GM21367 (cell line): ENCODE measurements around the gene RCAN2.

Experiments used
- ATAC-seq: cut with Tn5 transposase; IDR thresholded peaks from one replicate; pipeline ENCODE4 v1.9.1; 2021; ENCODE audit not compliant: unreplicated experiment

The RCAN2 gene

GRCh38 chr6:46296586-46296985 lies 194.7 kb downstream of the RCAN2 start:
- no peak for ATAC-seq

- peak; percentile 78 for ATAC-seq
Measured at GRCh38 chr6:46293641-46294316, 197.5 kb downstream of the RCAN2 start.

GRCh38 chr6:46291880-46292279 lies 199.4 kb downstream of the RCAN2 start:
- ATAC-seq = no peak

- no peak for ATAC-seq
Measured at GRCh38 chr6:46291275-46291633, 200.0 kb downstream of the RCAN2 start.

GRCh38 chr6:46290421-46291274 lies 200.6 kb downstream of the RCAN2 start:
- no peak for ATAC-seq

GRCh38 chr6:46289898-46290297 lies 201.4 kb downstream of the RCAN2 start:
- no peak for ATAC-seq

GRCh38 chr6:46288835-46289234 lies 202.4 kb downstream of the RCAN2 start:
- no peak for ATAC-seq

GRCh38 chr6:46287681-46288080 lies 203.6 kb downstream of the RCAN2 start:
- ATAC-seq = no peak

GRCh38 chr6:46287043-46287442 lies 204.2 kb downstream of the RCAN2 start:
- no peak for ATAC-seq

GRCh38 chr6:46284475-46284874 lies 206.8 kb downstream of the RCAN2 start:
- no peak for ATAC-seq

- ATAC-seq = no peak
Measured at GRCh38 chr6:46281110-46281509, 210.1 kb downstream of the RCAN2 start.

GRCh38 chr6:46279874-46280273 lies 211.4 kb downstream of the RCAN2 start:
- ATAC-seq = no peak

GRCh38 chr6:46276576-46277142 lies 214.6 kb downstream of the RCAN2 start:
- ATAC-seq = no peak

- no peak for ATAC-seq
Measured at GRCh38 chr6:46274502-46274901, 216.7 kb downstream of the RCAN2 start.

GRCh38 chr6:46273911-46274310 lies 217.3 kb downstream of the RCAN2 start:
- ATAC-seq = no peak

- ATAC-seq = no peak
Measured at GRCh38 chr6:46271728-46272127, 219.5 kb downstream of the RCAN2 start.

- no peak for ATAC-seq
Measured at GRCh38 chr6:46271107-46271506, 220.1 kb downstream of the RCAN2 start.

GRCh38 chr6:46270336-46270735 lies 220.9 kb downstream of the RCAN2 start:
- ATAC-seq = no peak

GRCh38 chr6:46269447-46270229 lies 221.6 kb downstream of the RCAN2 start:
- no peak for ATAC-seq

- no peak for ATAC-seq
Measured at GRCh38 chr6:46267515-46267914, 223.7 kb downstream of the RCAN2 start.

GRCh38 chr6:46265373-46265772 lies 225.9 kb downstream of the RCAN2 start:
- no peak for ATAC-seq
